H1 (cell line): ENCODE measurements around the gene ONECUT2. TPM values are rescaled to one million over a fixed set of nuclear protein-coding genes. Genes with fewer than 3 reads are reported as not detected.

Source experiments
- BRCA1 ChIP-seq: IDR thresholded peaks from 2 replicates; pipeline ENCODE4 v1.6.1; 2012; ENCODE audit warnings: low read depth, low read length, improper control_type of control experiment
- CEBPB ChIP-seq: IDR thresholded peaks from 2 replicates; pipeline ENCODE4 v1.6.1; 2012; ENCODE audit warnings: low read depth, low read length
- CTBP2 ChIP-seq: IDR thresholded peaks from 2 replicates; pipeline ENCODE4 v1.7.0; 2011; ENCODE audit warnings: borderline replicate concordance, mild to moderate bottlenecking, moderate library complexity, mixed read lengths, low read length; ENCODE audit not compliant: insufficient read depth, insufficient read length
- EP300 ChIP-seq, 2 experiments: IDR thresholded peaks; 1 replicate in 1 of 2; 2 replicates in 1 of 2; pipeline ENCODE4 v1.6.1; 2011 to 2012; ENCODE audit warnings: low read depth in 2 of 2, low read length in 2 of 2, mild to moderate bottlenecking in 2 of 2, borderline replicate concordance in 1 of 2, inconsistent platforms in 1 of 2, moderate library complexity in 1 of 2
- FOSL1 ChIP-seq: IDR thresholded peaks from 2 replicates; pipeline ENCODE4 v1.6.1; 2011; ENCODE audit warnings: mild to moderate bottlenecking, low read depth, low read length, moderate library complexity; ENCODE audit not compliant: insufficient read depth
- HDAC2 ChIP-seq, 2 experiments: fragments of 300-600 bp in 1 of 2; sonication (generic) in 1 of 2; IDR thresholded peaks; 2 replicates each; pipeline ENCODE4 v1.6.1; 2011 to 2012; ENCODE audit warnings: low read depth in 2 of 2, low read length in 2 of 2, mild to moderate bottlenecking in 2 of 2, moderate library complexity in 2 of 2, borderline replicate concordance in 1 of 2, inconsistent platforms in 1 of 2
- JUN ChIP-seq: IDR thresholded peaks from 2 replicates; pipeline ENCODE4 v1.6.1; 2011; ENCODE audit warnings: low read depth, mild to moderate bottlenecking, improper control_type of control experiment, low read length
- JUND ChIP-seq: IDR thresholded peaks from 2 replicates; pipeline ENCODE4 v1.6.1; 2011; ENCODE audit warnings: mild to moderate bottlenecking, improper control_type of control experiment, low read length
- KDM1A ChIP-seq: fragments of 200-600, 300-600 bp; sonication (generic); IDR thresholded peaks from 2 replicates; pipeline ENCODE4 v1.7.1; 2016; ENCODE audit warnings: mild to moderate bottlenecking, low read length, borderline replicate concordance
- KDM5A ChIP-seq: fragments of 200-600 bp; IDR thresholded peaks from 2 replicates; pipeline ENCODE4 v1.7.1; 2012; ENCODE audit warnings: mild to moderate bottlenecking, low read length, inconsistent platforms, mixed read lengths
- MAFK ChIP-seq: IDR thresholded peaks from 2 replicates; pipeline ENCODE4 v1.6.1; 2012; ENCODE audit warnings: low read depth, mild to moderate bottlenecking, improper control_type of control experiment, low read length
- NANOG ChIP-seq: IDR thresholded peaks from 2 replicates; pipeline ENCODE4 v1.6.1; 2011; ENCODE audit warnings: low read length, low read depth, mild to moderate bottlenecking, inconsistent platforms; ENCODE audit not compliant: insufficient read depth, poor library complexity, severe bottlenecking
- NRF1 ChIP-seq: IDR thresholded peaks from 2 replicates; pipeline ENCODE4 v1.6.1; 2011; ENCODE audit warnings: mild to moderate bottlenecking, low read depth, low read length, improper control_type of control experiment
- RAD21 ChIP-seq, 2 experiments: IDR thresholded peaks in 1 of 2; conservative IDR thresholded peaks in 1 of 2; 2 replicates each; pipeline ENCODE4 v1.6.1; 2011; ENCODE audit warnings: low read depth in 2 of 2, low read length in 2 of 2, improper control_type of control experiment in 1 of 2, inconsistent platforms in 1 of 2, mild to moderate bottlenecking in 1 of 2, moderate library complexity in 1 of 2
- RBBP5 ChIP-seq: IDR thresholded peaks from 2 replicates; pipeline ENCODE4 v1.7.1; 2012; ENCODE audit warnings: low read depth, mild to moderate bottlenecking, inconsistent platforms, low read length, moderate library complexity, borderline replicate concordance
- SAP30 ChIP-seq: fragments of 300-600 bp; sonication (generic); IDR thresholded peaks from 2 replicates; pipeline ENCODE4 v1.7.1; 2012; ENCODE audit warnings: low read length, moderate library complexity, mild to moderate bottlenecking, inconsistent platforms; ENCODE audit not compliant: insufficient read depth, insufficient replicate concordance
- SP4 ChIP-seq: IDR thresholded peaks from 2 replicates; pipeline ENCODE4 v1.6.1; 2012; ENCODE audit warnings: low read length, inconsistent platforms
- TEAD4 ChIP-seq: IDR thresholded peaks from 2 replicates; pipeline ENCODE4 v1.6.1; 2012; ENCODE audit warnings: low read depth, low read length, inconsistent platforms, mixed read lengths
- YY1 ChIP-seq: IDR thresholded peaks from 2 replicates; pipeline ENCODE4 v1.6.1; 2011; ENCODE audit warnings: low read depth, mild to moderate bottlenecking, low read length
- ZNF274 ChIP-seq: IDR thresholded peaks from 2 replicates; pipeline ENCODE4 v1.7.0; 2012; ENCODE audit warnings: low read length, borderline replicate concordance; ENCODE audit errors: extremely low read depth
- polyA plus RNA-seq, 7 experiments: library from polyadenylated mRNA; depleted of rRNA in 3 of 7; stranded (reverse) in 5 of 7; unstranded in 2 of 7; fragments of >200 nt in 5 of 7; fragments of 200-250 nt in 2 of 7; gene quantifications; 1 replicate in 5 of 7; 2 replicates in 1 of 7; 4 replicates in 1 of 7; pipeline versions ENCODE4 v1.2.1 to v1.2.3, GENCODE V29; 2011 to 2013; ENCODE audit warnings: missing spikeins in 2 of 7, mixed read lengths in 2 of 7
- total RNA-seq: library from RNA; stranded (reverse); fragmentation: NEBNext Ultra II Directional; extraction: Animal tissue kit (Norgen Biotek cat#: 25700); gene quantifications from 2 replicates; pipeline ENCODE4 v1.2.1, GENCODE V29; 2021
- TF ChIP-seq, protein P1 (sequence below): IDR thresholded peaks from 2 replicates; pipeline ENCODE4 v1.6.1; 2012; ENCODE audit warnings: low read length, inconsistent platforms

Gene ONECUT2
- total and polyA plus RNA-seq, 2 of the 8 experiments (the other 6 are each of a cell fraction or from before 2014, with no cell fraction given): 0.38 to 1.9 TPM

DNA sequence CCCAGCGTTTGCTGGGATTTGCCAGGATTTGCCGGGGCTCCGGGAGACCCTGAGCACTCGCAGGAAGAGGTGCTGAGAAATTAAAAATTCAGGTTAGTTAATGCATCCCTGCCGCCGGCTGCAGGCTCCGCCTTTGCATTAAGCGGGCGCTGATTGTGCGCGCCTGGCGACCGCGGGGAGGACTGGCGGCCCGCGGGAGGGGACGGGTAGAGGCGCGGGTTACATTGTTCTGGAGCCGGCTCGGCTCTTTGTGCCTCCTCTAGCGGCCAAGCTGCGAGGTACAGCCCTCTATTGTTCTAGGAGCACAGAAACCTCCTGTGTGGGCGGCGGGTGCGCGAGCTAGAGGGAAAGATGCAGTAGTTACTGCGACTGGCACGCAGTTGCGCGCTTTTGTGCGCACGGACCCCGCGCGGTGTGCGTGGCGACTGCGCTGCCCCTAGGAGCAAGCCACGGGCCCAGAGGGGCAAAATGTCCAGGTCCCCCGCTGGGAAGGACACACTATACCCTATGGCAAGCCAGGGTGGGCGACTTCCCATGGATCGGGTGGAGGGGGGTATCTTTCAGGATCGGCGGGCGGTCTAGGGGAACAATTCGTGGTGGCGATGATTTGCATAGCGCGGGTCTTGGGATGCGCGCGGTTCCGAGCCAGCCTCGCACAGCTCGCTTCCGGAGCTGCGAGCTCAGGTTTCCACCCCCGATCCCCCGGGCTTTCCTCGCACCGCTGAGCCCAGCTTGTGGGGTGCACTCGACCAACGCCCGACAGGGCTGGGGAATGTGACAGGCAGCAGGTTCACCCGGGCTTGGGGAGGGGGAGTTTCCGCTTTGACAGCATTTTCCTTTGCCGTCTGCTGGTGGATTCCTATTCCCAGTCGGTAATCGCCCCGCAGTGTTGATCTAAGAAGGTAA is 2.8 kb downstream of the ONECUT2 start (continued):
- TF ChIP-seq SAP30 (peak; percentile 27), NRF1 (no peak), RBBP5 (peak; percentile 86), SP4 (no peak), CTBP2 (peak; percentile 92), RAD21 (IDR thresholded peaks at IDR 0.05 in 1 of 2, conservative IDR thresholded peaks at IDR 0.05 in 1 of 2; ENCODE audit: low read depth in 2 of 2, low read length in 2 of 2) (peak; percentile 60 to 68), FOSL1 (no peak), CEBPB (no peak), HDAC2 (IDR thresholded peaks at IDR 0.05; ENCODE audit: borderline replicate concordance in 1 of 2, low read depth in 2 of 2, low read length in 2 of 2) (peak in 1 of 2 experiments; percentile 48; a peak in 1 of 4 replicates), ZNF274 (no peak), BRCA1 (no peak), NANOG (no peak), YY1 (no peak), JUN (no peak), JUND (no peak), KDM5A (no peak), TEAD4 (peak; percentile 60), KDM1A (peak; percentile 69; the same call in 1 of the 2 replicates), EP300 (IDR thresholded peaks at IDR 0.05; ENCODE audit: borderline replicate concordance in 1 of 2, low read depth in 2 of 2, low read length in 2 of 2) (peak in 1 of 2 experiments; percentile 16; a peak in 1 of 3 replicates), MAFK (no peak)
- TF ChIP-seq, protein P1, sequence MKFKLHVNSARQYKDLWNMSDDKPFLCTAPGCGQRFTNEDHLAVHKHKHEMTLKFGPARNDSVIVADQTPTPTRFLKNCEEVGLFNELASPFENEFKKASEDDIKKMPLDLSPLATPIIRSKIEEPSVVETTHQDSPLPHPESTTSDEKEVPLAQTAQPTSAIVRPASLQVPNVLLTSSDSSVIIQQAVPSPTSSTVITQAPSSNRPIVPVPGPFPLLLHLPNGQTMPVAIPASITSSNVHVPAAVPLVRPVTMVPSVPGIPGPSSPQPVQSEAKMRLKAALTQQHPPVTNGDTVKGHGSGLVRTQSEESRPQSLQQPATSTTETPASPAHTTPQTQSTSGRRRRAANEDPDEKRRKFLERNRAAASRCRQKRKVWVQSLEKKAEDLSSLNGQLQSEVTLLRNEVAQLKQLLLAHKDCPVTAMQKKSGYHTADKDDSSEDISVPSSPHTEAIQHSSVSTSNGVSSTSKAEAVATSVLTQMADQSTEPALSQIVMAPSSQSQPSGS: no peak
